ENCODE results near the gene AUP1.

AUP1 gene

DNA sequence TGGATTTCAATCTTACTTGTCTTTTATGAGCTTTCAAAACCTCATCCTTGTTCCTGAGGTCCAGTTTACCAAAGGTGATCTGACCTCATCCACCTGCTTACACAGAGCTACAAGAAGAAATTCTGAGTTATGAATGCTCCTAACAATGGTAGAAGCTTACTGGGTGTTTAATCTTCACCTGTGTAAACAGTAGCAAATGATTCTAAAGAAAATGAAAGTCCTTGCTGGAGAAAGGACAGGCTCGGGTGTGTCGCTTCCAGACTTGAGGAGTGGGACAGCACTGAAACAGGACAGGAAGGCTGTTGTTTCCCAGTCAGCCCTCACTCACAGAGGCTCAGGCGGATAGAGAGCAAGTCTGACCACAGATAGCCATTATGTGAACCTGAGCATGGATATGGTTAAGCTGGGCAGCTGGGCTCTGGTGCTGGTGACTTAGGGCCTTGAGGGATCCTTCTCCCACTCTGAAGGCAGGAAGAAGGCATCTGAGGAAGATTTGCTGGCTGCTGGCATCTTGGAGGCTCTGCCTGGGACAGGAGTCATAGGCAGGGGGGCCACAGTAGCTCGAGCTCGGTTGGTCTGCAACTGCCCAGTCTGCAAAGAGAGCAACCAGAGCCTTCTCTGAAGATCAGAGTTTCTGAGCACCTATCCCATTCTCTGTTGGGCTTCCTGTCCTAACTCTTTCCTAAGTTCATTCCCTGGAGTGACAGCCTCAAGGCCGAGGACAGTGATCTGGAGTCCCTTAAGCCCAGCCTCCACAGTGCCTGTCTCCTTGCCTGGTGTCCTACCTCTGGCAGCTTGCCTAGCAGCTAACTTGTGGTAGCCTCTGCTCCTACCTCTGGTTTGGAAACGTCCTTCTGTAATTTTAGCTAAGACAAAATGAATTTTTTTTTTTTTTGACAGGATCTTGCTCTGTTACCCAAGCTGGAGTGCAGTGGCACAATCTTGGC is 29.1 kb upstream of the AUP1 start:
- peaks cover 11% of the 10 kb centered on the region for H3K4me1 ChIP-seq (ENCODE audit: insufficient read depth, poor library complexity, severe bottlenecking)
- DNase-seq (ENCODE audit: low spot score): no peak
- H3K27me3 ChIP-seq (ENCODE audit: insufficient read depth, poor library complexity, severe bottlenecking): no peaks in the 10 kb centered on the region

DNA sequence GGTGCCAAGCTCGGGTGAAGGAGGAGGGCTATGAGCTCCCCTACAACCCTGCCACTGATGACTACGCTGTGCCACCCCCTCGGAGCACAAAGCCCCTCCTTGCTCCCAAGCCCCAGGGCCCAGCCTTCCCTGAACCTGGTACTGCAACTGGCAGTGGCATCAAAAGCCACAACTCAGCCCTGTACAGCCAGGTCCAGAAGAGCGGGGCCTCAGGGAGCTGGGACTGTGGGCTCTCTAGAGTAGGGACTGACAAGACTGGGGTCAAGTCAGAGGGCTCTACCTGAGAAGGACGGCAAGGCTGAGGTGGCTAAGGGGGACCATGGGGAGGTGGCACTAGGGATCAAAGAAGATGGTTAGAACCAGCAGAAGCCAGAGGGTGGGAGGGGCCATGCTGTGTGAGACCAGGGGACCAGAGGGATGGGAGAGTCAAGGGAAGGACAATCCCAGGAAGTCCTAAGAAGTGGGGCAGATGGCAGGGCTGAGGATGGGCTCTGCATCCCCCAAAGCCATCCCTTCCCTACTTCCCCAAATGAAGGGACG is 27.4 kb upstream of the AUP1 start:
- H3K27ac ChIP-seq (ENCODE audit: poor library complexity, severe bottlenecking): no peak overlapping the region
- no peak for TF ChIP-seq CTCF (IDR thresholded peaks at IDR 0.05; ENCODE audit: poor library complexity, severe bottlenecking)
- ATAC-seq (ENCODE audit: low read depth) (no peak), DNase-seq (ENCODE audit: low spot score) (no peak)
- H3K4me3 ChIP-seq (ENCODE audit: severe bottlenecking): no peak overlapping the region
- H3K36me3 ChIP-seq (ENCODE audit: low read depth): no peaks in the 10 kb centered on the region
- H3K9me3 ChIP-seq (ENCODE audit: severe bottlenecking): no peaks in the 10 kb centered on the region
- H3K4me1 ChIP-seq (ENCODE audit: insufficient read depth, poor library complexity, severe bottlenecking): peaks cover 11% of the 10 kb centered on the region
- H3K27me3 ChIP-seq (ENCODE audit: insufficient read depth, poor library complexity, severe bottlenecking): no peaks in the 10 kb centered on the region

More for the DNA sequence above, 29.1 kb upstream of the AUP1 start:
- Histone ChIP-seq H3K36me3 (ENCODE audit: low read depth) (no peaks in the 10 kb centered on the region), H3K27ac (ENCODE audit: poor library complexity, severe bottlenecking) (no peak overlapping the region), H3K9me3 (ENCODE audit: severe bottlenecking) (no peaks in the 10 kb centered on the region), H3K4me3 (ENCODE audit: severe bottlenecking) (no peak overlapping the region)
- TF ChIP-seq CTCF (IDR thresholded peaks at IDR 0.05; ENCODE audit: poor library complexity, severe bottlenecking): no peak
- no peak for ATAC-seq (ENCODE audit: low read depth)

- ATAC-seq (ENCODE audit: low read depth) (no peak), DNase-seq (ENCODE audit: low spot score) (no peak)
- Histone ChIP-seq H3K27ac (ENCODE audit: poor library complexity, severe bottlenecking) (no peak overlapping the region), H3K4me3 (ENCODE audit: severe bottlenecking) (no peak overlapping the region), H3K36me3 (ENCODE audit: low read depth) (no peaks in the 10 kb centered on the region), H3K27me3 (ENCODE audit: insufficient read depth, poor library complexity, severe bottlenecking) (no peaks in the 10 kb centered on the region), H3K9me3 (ENCODE audit: severe bottlenecking) (no peaks in the 10 kb centered on the region), H3K4me1 (ENCODE audit: insufficient read depth, poor library complexity, severe bottlenecking) (peaks cover 11% of the 10 kb centered on the region)
- no peak for TF ChIP-seq CTCF (IDR thresholded peaks at IDR 0.05; ENCODE audit: poor library complexity, severe bottlenecking)
These were observed 26.7 kb upstream of the AUP1 start for GRCh38 chr2:74556159-74556558.

DNA sequence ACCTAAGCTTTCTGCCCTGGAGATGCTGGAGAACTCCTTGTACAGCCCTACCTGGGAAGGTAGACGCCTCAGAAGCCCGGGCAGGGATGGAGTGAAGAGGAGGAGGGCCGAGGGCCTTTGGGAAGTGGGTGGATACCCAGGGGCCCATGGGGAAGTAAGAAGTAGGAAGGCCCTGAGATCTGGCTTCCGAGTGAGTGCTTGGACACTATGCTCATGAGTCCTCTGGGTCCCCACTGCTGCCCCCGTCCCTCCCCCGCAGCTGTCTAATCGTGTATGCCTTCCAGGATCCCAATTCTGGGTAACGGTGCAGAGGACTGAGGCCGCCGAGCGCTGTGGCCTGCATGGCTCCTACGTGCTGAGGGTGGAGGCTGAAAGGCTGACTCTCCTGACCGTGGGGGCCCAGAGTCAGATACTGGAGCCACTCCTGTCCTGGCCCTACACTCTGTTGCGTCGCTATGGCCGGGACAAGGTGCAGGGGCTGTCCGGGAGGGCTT is 26.2 kb upstream of the AUP1 start:
- Histone ChIP-seq H3K9me3 (ENCODE audit: severe bottlenecking) (no peaks in the 10 kb centered on the region), H3K36me3 (ENCODE audit: low read depth) (no peaks in the 10 kb centered on the region), H3K4me1 (ENCODE audit: insufficient read depth, poor library complexity, severe bottlenecking) (peaks cover 9% of the 10 kb centered on the region), H3K4me3 (ENCODE audit: severe bottlenecking) (no peak overlapping the region), H3K27ac (ENCODE audit: poor library complexity, severe bottlenecking) (no peak overlapping the region), H3K27me3 (ENCODE audit: insufficient read depth, poor library complexity, severe bottlenecking) (no peaks in the 10 kb centered on the region)
- ATAC-seq (ENCODE audit: low read depth) (no peak), DNase-seq (ENCODE audit: low spot score) (no peak)
- TF ChIP-seq CTCF (IDR thresholded peaks at IDR 0.05; ENCODE audit: poor library complexity, severe bottlenecking): no peak
